ENCODE results near the gene NFATC1.
"Not testable (repeated sequence)": the region's sequence is repeated elsewhere in the genome, so short reads cannot be mapped to it uniquely, and the experiment has no call there.

DNA sequence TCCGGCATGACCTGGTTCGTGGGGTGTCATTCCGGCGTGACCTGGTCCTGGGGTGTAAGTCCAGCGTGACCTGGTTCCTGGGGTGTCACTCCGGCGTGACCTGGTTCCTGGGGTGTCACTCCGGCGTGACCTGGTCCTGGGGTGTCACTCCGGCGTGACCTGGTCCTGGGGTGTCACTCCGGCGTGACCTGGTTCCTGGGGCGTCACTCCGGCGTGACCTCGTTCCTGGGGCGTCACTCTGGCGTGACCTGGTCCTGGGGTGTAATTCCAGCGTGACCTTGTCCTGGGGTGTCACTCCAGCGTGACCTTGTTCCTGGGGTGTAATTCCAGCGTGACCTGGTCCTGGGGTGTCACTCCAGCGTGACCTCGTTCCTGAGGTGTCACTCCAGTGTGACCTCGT is 87.7 kb downstream of the NFATC1 start:
- TF ChIP-seq YY1 (IDR thresholded peaks at IDR 0.05; ENCODE audit: insufficient read depth, insufficient read length); ZNF274 (IDR thresholded peaks at IDR 0.05; ENCODE audit: low read depth, low read length): not testable (repeated sequence)

Measured in NT2/D1 (cell line).